T-cell (primary cell): Measurements from ENCODE around the gene PAX5. TPM values are rescaled to one million over a fixed set of nuclear protein-coding genes. Genes with fewer than 3 reads are reported as not detected.

Source experiments
- ATAC-seq, 4 experiments: fragments of 200-7000 bp in 3 of 4; fragments of 150-1000 bp in 1 of 4; cut with Tn5 transposase; replicated peaks in 1 of 4; 1 replicate in 3 of 4; 2 replicates in 1 of 4; pipeline ENCODE4 v1.10.0; 2021; ENCODE audit warnings: moderate library complexity in 3 of 4, mild to moderate bottlenecking in 2 of 4, moderate number of reproducible peaks in 1 of 4
- CTCF ChIA-PET, 2 donors: fragments of 300-600 bp; sonication (Branson Sonifier 250); formaldehyde crosslinking; loops; one replicate each; lab custom pipeline; 2022; ENCODE audit warnings: antibody characterized with exemption in 2 of 2; lab: Charles Lee
- POLR2A ChIA-PET, 2 donors: fragments of 300-600 bp; sonication (Branson Sonifier 250); formaldehyde crosslinking; loops; one replicate each; lab custom pipeline; 2022; ENCODE audit warnings: antibody characterized with exemption in 2 of 2; lab: Charles Lee
- DNase-seq, 35 experiments: peaks; one replicate each; pipeline versions ENCODE4 v3.0.0 to v3.0.0-alpha.2; 2013 to 2023
- H3K27ac ChIP-seq: one replicate; pipeline ENCODE4 v1.5.1; 2013; ENCODE audit warnings: low read length
- H3K27me3 ChIP-seq, 2 experiments: replicated peaks in 1 of 2; 1 replicate in 1 of 2; 2 replicates in 1 of 2; pipeline versions ENCODE4 v1.6.1 to v1.7.0; 2013; ENCODE audit warnings: low read length in 1 of 2, mixed read lengths in 1 of 2; ENCODE audit not compliant: control insufficient read depth in 2 of 2, insufficient read depth in 2 of 2; ENCODE audit errors: extremely low read depth in 1 of 2
- H3K36me3 ChIP-seq, 2 donors: 1 replicate in 1 of 2; 2 replicates in 1 of 2; pipeline versions ENCODE4 v1.6.1 to v1.7.0; 2013; ENCODE audit warnings: low read length in 1 of 2; ENCODE audit not compliant: control insufficient read depth in 2 of 2, insufficient read depth in 1 of 2; ENCODE audit errors: extremely low read depth in 1 of 2
- H3K4me1 ChIP-seq, 2 experiments: 1 replicate in 1 of 2; 2 replicates in 1 of 2; pipeline versions ENCODE4 v1.6.1 to v1.7.0; 2013; ENCODE audit warnings: low read length in 2 of 2, mixed read lengths in 1 of 2; ENCODE audit not compliant: insufficient read depth in 2 of 2, control insufficient read depth in 1 of 2; ENCODE audit errors: extremely low read depth in 1 of 2
- H3K4me3 ChIP-seq, 2 donors: 1 replicate in 1 of 2; 2 replicates in 1 of 2; pipeline versions ENCODE4 v1.5.1 to v1.7.0; 2013; ENCODE audit warnings: mild to moderate bottlenecking in 2 of 2, low read length in 1 of 2, moderate library complexity in 1 of 2; ENCODE audit not compliant: control insufficient read depth in 1 of 2; ENCODE audit errors: extremely low read depth in 1 of 2
- H3K9me3 ChIP-seq: 2 replicates; pipeline ENCODE4 v1.7.0; 2013
- H3K27ac Mint-ChIP-seq, 2 donors: one replicate each; pipeline ENCODE4 v1.8.0; 2020 to 2021; ENCODE audit warnings: mild to moderate bottlenecking in 2 of 2, mixed read lengths in 2 of 2
- H3K27me3 Mint-ChIP-seq, 2 donors: one replicate each; pipeline ENCODE4 v1.8.0; 2021 to 2022; ENCODE audit warnings: mixed read lengths in 2 of 2
- H3K36me3 Mint-ChIP-seq: one replicate; pipeline ENCODE4 v1.8.0; 2021; ENCODE audit warnings: mixed read lengths
- H3K4me1 Mint-ChIP-seq, 3 donors: one replicate each; pipeline ENCODE4 v1.8.0; 2020 to 2022; ENCODE audit warnings: mixed read lengths in 3 of 3, mild to moderate bottlenecking in 1 of 3
- H3K4me3 Mint-ChIP-seq, 3 donors: one replicate each; pipeline ENCODE4 v1.8.0; 2020 to 2022; ENCODE audit warnings: mild to moderate bottlenecking in 3 of 3, mixed read lengths in 3 of 3, moderate library complexity in 3 of 3
- H3K9me3 Mint-ChIP-seq, 3 donors: one replicate each; pipeline ENCODE4 v1.8.0; 2020 to 2022; ENCODE audit warnings: mixed read lengths in 3 of 3
- WGBS: methylation state at CpG from one replicate; pipeline ENCODE4 v1.1.5; 2013; ENCODE audit warnings: missing lambda C conversion rate; ENCODE audit not compliant: insufficient coverage; 5-methylcytosine and 5-hydroxymethylcytosine counted together
- total RNA-seq, 35 experiments: library from RNA in 6 of 35; stranded (reverse) in 6 of 35; fragments of 120-200 nt in 1 of 35; gene quantifications; one replicate each; pipeline versions ENCODE4 v1.2.1 to v1.2.4 and lab custom pipeline; 2013 to 2026

The PAX5 gene
- total RNA-seq, 5 donors from 2014 or later (not counting 1 experiment from before 2014, with no cell fraction given), result 1.7 to 12.4 (median 4.4) TPM

GRCh38 chr9:36985061-36985768, 48.9 kb downstream of the PAX5 start:
- POLR2A ChIA-PET, result no interaction called here
- no peak overlapping the region for H3K27ac ChIP-seq
- ATAC-seq (no peak), DNase-seq (no peak)
- peaks cover 4 to 5% (median 4%) of the 10 kb centered on the region in 3 donors for H3K9me3 Mint-ChIP-seq
- peaks cover 66 to 67% of the 10 kb centered on the region in 2 donors for H3K27me3 Mint-ChIP-seq
- no peaks in the 10 kb centered on the region for H3K36me3 ChIP-seq
- peaks cover 0 to 7% of the 10 kb centered on the region in 2 experiments for H3K4me1 ChIP-seq
- H3K27ac Mint-ChIP-seq, result no peak overlapping the region
- peaks cover 15 to 20% (median 18%) of the 10 kb centered on the region in 3 donors for H3K4me1 Mint-ChIP-seq
- peaks cover 11 to 77% of the 10 kb centered on the region in 2 experiments for H3K27me3 ChIP-seq
- peak overlapping the region in 2 of 3 donors; percentile 32 to 70 for H3K4me3 Mint-ChIP-seq
- CTCF ChIA-PET, result no interaction called here
- WGBS, result 43% methylated on average over 4 of the region's 15 CpGs
- H3K4me3 ChIP-seq, result no peak overlapping the region
- H3K36me3 Mint-ChIP-seq, result peaks cover 5% of the 10 kb centered on the region
- H3K9me3 ChIP-seq, result no peaks in the 10 kb centered on the region

DNA sequence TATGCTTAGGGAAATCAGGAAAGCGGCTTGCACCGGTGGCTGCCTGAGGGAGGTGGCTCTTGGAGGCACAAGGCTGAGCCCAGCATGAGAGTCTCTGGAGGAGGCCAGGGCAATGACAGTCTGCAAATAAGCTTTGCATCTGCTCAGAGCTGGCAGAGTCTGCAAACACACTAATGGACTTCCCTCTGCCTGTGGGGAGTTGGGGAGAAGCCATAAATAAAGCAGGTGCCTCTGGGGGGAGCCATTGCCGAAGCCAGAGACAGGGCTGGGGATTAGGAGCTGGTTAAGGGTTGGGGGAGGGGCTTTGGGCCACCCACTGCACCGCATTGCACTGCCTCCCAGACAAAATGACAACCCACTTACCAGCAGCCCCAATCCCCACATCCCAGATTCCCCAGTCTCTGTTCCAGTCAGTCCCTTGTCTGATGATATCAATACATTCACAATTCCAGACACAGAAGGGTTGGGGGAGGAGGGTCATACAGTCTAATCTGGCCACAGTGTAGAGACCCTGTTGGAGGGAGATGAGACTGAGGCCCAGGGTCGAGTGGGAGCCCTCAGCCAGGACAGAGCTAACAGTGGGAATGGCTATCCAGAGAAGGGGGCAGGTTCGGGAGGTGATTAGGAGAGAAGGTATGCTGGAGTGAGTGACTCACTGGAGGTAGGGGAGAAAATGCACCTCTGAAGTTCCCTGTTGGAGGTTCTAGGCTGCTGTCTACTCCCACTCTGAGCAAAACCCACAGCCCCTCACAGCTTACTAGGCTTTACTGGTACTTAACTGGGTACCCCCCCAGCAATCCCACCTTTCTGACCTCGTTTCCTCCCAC, 53.7 kb downstream of the PAX5 start:
- Histone ChIP-seq H3K9me3 (no peaks in the 10 kb centered on the region), H3K27me3 (peaks cover 2 to 55% of the 10 kb centered on the region in 2 experiments), H3K4me3 (no peak overlapping the region), H3K27ac (no peak overlapping the region), H3K4me1 (no peaks in the 10 kb centered on the region), H3K36me3 (no peaks in the 10 kb centered on the region)
- H3K27ac Mint-ChIP-seq, result no peak overlapping the region
- H3K9me3 Mint-ChIP-seq, result no peaks in the 10 kb centered on the region
- peaks cover 2 to 5% (median 4%) of the 10 kb centered on the region in 3 donors for H3K4me1 Mint-ChIP-seq
- POLR2A ChIA-PET, result no interaction called here
- no peaks in the 10 kb centered on the region for H3K36me3 Mint-ChIP-seq
- 44% methylated on average over 4 of the region's 7 CpGs for WGBS
- no peak overlapping the region for H3K4me3 Mint-ChIP-seq
- no peak for ATAC-seq
- CTCF ChIA-PET, result interaction anchor here in 1 of 2 donors (0.6 kb wide), 1 partner anchor 17 kb away, joined by 3 read pairs; no protein-coding TSS in a partner anchor
- H3K27me3 Mint-ChIP-seq, result peaks cover 54 to 62% of the 10 kb centered on the region in 2 donors
- DNase-seq, result no peak

- Mint-ChIP-seq H3K36me3 (no peaks in the 10 kb centered on the region), H3K4me3 (no peak overlapping the region), H3K4me1 (no peaks in the 10 kb centered on the region), H3K27ac (no peak overlapping the region), H3K9me3 (no peaks in the 10 kb centered on the region), H3K27me3 (peaks cover 30 to 42% of the 10 kb centered on the region in 2 donors)
- ChIA-PET CTCF (no interaction called here), POLR2A (no interaction called here)
- Histone ChIP-seq H3K27me3 (peaks cover 0 to 40% of the 10 kb centered on the region in 2 experiments), H3K4me3 (no peak overlapping the region), H3K9me3 (no peaks in the 10 kb centered on the region), H3K36me3 (no peaks in the 10 kb centered on the region), H3K4me1 (no peaks in the 10 kb centered on the region), H3K27ac (no peak overlapping the region)
- DNase-seq (no peak), ATAC-seq (no peak)
- 79% methylated on average over 8 of the region's 10 CpGs for WGBS
Measured at GRCh38 chr9:36976371-36977030, 57.6 kb downstream of the PAX5 start.

DNA sequence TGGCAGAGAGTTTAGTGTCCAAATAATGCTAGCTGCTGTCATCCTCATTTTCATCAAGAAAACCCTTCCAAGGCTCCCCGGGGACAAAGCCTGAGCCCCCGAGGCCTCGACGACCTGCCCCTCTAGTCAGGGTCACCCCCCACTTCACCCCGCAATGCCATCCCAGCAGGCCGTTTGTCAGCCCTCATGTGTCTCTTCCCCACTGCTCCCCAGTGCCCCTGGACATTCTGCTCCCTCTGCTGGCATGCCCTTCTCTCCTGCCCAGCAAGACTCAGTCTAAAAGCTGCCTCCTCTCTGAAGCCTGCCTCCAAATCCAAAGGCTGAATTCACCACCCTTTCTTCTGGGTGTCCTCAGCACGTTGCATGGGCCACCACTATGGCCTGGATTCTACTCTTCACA, 59.3 kb downstream of the PAX5 start:
- Mint-ChIP-seq H3K9me3 (no peaks in the 10 kb centered on the region), H3K27me3 (peaks cover 19 to 28% of the 10 kb centered on the region in 2 donors), H3K27ac (no peak overlapping the region), H3K36me3 (no peaks in the 10 kb centered on the region), H3K4me1 (no peaks in the 10 kb centered on the region), H3K4me3 (no peak overlapping the region)
- CTCF ChIA-PET, result no interaction called here
- no peak for DNase-seq
- POLR2A ChIA-PET, result no interaction called here
- Histone ChIP-seq H3K27ac (no peak overlapping the region), H3K36me3 (no peaks in the 10 kb centered on the region), H3K27me3 (peaks cover 0 to 25% of the 10 kb centered on the region in 2 experiments), H3K4me3 (no peak overlapping the region), H3K9me3 (no peaks in the 10 kb centered on the region), H3K4me1 (no peaks in the 10 kb centered on the region)
- WGBS, result 58% methylated on average over 7 of the region's 7 CpGs
- ATAC-seq, result no peak

GRCh38 chr9:36971935-36972488, 62.1 kb downstream of the PAX5 start:
- no peaks in the 10 kb centered on the region for H3K36me3 ChIP-seq
- POLR2A ChIA-PET, result no interaction called here
- H3K4me1 ChIP-seq, result no peaks in the 10 kb centered on the region
- 40% methylated on average over 1 of the region's 4 CpGs for WGBS
- Mint-ChIP-seq H3K9me3 (no peaks in the 10 kb centered on the region), H3K27me3 (peaks cover 11 to 16% of the 10 kb centered on the region in 2 donors), H3K4me3 (no peak overlapping the region), H3K27ac (no peak overlapping the region), H3K4me1 (no peaks in the 10 kb centered on the region), H3K36me3 (no peaks in the 10 kb centered on the region)
- no peak for DNase-seq
- ATAC-seq, result no peak
- no peaks in the 10 kb centered on the region for H3K9me3 ChIP-seq
- H3K27ac ChIP-seq, result no peak overlapping the region
- CTCF ChIA-PET, result no interaction called here
- H3K27me3 ChIP-seq, result peaks cover 0 to 21% of the 10 kb centered on the region in 2 experiments
- no peak overlapping the region for H3K4me3 ChIP-seq
